ENCODE data around the gene TMEM120A.

DNA sequence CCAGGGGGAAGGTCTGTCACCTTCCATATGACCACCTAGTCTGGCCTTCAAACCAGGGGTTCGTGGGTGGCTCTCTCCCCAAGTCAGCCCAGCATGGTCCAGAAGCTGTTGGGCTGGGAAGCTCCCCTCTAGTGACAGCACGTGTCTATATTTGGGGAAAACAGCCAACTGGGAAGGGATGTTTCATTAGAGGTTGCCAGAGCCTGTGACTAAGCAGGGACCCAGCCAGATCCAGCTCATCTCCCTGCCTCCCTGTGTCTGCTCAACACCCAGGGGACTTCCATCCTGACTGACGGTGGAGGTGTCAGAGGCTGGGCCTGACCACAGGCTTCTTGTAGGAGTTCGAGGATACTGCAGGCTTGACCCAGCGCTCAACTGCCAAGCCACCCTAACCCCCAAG is 42.9 kb upstream of the TMEM120A start:
- TF ChIP-seq, protein P1, sequence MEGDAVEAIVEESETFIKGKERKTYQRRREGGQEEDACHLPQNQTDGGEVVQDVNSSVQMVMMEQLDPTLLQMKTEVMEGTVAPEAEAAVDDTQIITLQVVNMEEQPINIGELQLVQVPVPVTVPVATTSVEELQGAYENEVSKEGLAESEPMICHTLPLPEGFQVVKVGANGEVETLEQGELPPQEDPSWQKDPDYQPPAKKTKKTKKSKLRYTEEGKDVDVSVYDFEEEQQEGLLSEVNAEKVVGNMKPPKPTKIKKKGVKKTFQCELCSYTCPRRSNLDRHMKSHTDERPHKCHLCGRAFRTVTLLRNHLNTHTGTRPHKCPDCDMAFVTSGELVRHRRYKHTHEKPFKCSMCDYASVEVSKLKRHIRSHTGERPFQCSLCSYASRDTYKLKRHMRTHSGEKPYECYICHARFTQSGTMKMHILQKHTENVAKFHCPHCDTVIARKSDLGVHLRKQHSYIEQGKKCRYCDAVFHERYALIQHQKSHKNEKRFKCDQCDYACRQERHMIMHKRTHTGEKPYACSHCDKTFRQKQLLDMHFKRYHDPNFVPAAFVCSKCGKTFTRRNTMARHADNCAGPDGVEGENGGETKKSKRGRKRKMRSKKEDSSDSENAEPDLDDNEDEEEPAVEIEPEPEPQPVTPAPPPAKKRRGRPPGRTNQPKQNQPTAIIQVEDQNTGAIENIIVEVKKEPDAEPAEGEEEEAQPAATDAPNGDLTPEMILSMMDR (IDR thresholded peaks at IDR 0.05; ENCODE audit: low read depth, low read length, poor library complexity, severe bottlenecking) = no peak
- no peak for TF ChIP-seq EZH2phosphoT487 (IDR thresholded peaks at IDR 0.05; ENCODE audit: borderline replicate concordance, low read length)
